Activated T-cell treated with anti-CD3 and anti-CD28 coated beads, Interleukin-2, amount 50 U/mL, for 72 hours (primary cell): ENCODE results near the gene P3H3. TPM values are rescaled to one million over a fixed set of nuclear protein-coding genes. Genes with fewer than 3 reads are reported as not detected.

ENCODE experiments used
- ATAC-seq, 2 donors: fragments of 150-1000 bp; cut with Tn5 transposase; replicated peaks in 1 of 2; 2 replicates each; pipeline ENCODE4 v1.10.0; 2021; ENCODE audit warnings: moderate library complexity in 2 of 2, mild to moderate bottlenecking in 1 of 2
- DNase-seq, 2 donors: peaks; one replicate each; pipeline ENCODE4 v3.0.0; 2021 to 2022; ENCODE audit warnings: mixed read lengths in 1 of 2
- H3K27ac Mint-ChIP-seq: one replicate; pipeline ENCODE4 v1.8.0; 2022; ENCODE audit warnings: mild to moderate bottlenecking, moderate library complexity, mixed read lengths
- H3K27me3 Mint-ChIP-seq: one replicate; pipeline ENCODE4 v1.8.0; 2022; ENCODE audit warnings: low read depth, mixed read lengths
- H3K36me3 Mint-ChIP-seq, 2 donors: one replicate each; pipeline ENCODE4 v1.8.0; 2022; ENCODE audit warnings: mixed read lengths in 2 of 2, mild to moderate bottlenecking in 1 of 2; ENCODE audit not compliant: insufficient read depth in 2 of 2
- H3K4me1 Mint-ChIP-seq: one replicate; pipeline ENCODE4 v1.8.0; 2022; ENCODE audit warnings: low read depth, mixed read lengths
- H3K4me3 Mint-ChIP-seq, 2 donors: one replicate each; pipeline ENCODE4 v1.8.0; 2022; ENCODE audit warnings: mild to moderate bottlenecking in 2 of 2, mixed read lengths in 2 of 2, moderate library complexity in 2 of 2
- H3K9me3 Mint-ChIP-seq, 2 donors: one replicate each; pipeline ENCODE4 v1.8.0; 2022; ENCODE audit warnings: mixed read lengths in 2 of 2
- total RNA-seq, 2 donors: library from RNA; stranded (reverse); gene quantifications; one replicate each; pipeline ENCODE4 v1.2.3, GENCODE V29; 2022

The P3H3 gene
- total RNA-seq, 2 donors from 2014 or later: 2.2 to 2.6 TPM

- H3K9me3 Mint-ChIP-seq: no peaks in the 10 kb centered on the region
- H3K27ac Mint-ChIP-seq: peak overlapping the region; percentile 94
- ATAC-seq (no peak), DNase-seq (no peak)
- peaks cover 81% of the 10 kb centered on the region for H3K4me1 Mint-ChIP-seq
- H3K36me3 Mint-ChIP-seq: peaks cover 5 to 6% of the 10 kb centered on the region in 2 donors
- no peaks in the 10 kb centered on the region for H3K27me3 Mint-ChIP-seq
- H3K4me3 Mint-ChIP-seq: peak overlapping the region in 1 of 2 donors; percentile 90
Observed at GRCh38 chr12:6787309-6787708, 40.9 kb upstream of the P3H3 start.

- Mint-ChIP-seq H3K27me3 (no peaks in the 10 kb centered on the region), H3K4me1 (peaks cover 80% of the 10 kb centered on the region), H3K4me3 (peak within 1 kb of the TSS; percentile 87 to 98), H3K9me3 (no peaks in the 10 kb centered on the region), H3K36me3 (peaks cover 6 to 11% of the 10 kb centered on the region in 2 donors), H3K27ac (peak within 1 kb of the TSS; percentile 87)
- peak; percentile 71 to 75 for ATAC-seq
- peak; percentile 71 to 78 for DNase-seq
Observed at GRCh38 chr12:6788972-6789924, 39.0 kb upstream of the P3H3 start, which contains the start of gene CD4. Gene CD4 (plus strand): TSS chr12:6789528. CDS start chr12:6800139, 10,611 bp downstream.

DNA sequence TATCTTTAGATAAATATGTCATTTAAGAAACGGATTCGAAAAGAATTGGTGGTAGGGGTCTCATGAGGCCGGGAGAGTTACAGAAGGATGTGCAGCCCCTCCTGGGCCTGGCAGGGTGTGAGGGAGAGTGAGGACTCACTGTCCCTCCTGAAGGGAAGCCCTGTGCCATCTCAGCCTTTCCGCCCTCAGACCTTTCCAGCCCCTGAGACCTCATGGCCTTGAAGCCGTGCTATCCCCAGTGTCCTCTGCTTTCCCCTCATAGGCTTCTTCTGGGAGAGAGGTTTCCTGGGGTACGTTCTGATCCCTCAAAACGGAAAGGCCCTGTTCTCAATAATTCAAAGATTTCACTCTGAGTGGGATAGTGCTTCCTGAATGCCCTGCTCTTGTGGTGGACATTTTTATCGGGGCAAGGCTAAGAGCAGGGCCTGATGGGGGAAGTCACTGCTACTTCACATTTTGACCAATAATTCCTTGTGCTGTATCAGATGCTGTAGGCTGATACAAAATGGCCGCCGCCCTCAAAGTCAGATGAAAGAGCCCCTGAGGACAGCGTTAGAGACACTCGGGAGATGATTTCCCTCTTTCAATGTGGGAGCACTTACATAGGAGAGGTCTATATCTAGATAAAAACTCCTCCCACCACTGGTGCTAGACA is 37.6 kb upstream of the P3H3 start:
- Mint-ChIP-seq H3K27me3 (no peaks in the 10 kb centered on the region), H3K9me3 (no peaks in the 10 kb centered on the region), H3K27ac (peak overlapping the region; percentile 85), H3K36me3 (peaks cover 8 to 15% of the 10 kb centered on the region in 2 donors), H3K4me1 (peaks cover 75% of the 10 kb centered on the region), H3K4me3 (peak overlapping the region; percentile 87 to 98)
- DNase-seq: no peak
- ATAC-seq: peak; percentile 51 to 54

DNA sequence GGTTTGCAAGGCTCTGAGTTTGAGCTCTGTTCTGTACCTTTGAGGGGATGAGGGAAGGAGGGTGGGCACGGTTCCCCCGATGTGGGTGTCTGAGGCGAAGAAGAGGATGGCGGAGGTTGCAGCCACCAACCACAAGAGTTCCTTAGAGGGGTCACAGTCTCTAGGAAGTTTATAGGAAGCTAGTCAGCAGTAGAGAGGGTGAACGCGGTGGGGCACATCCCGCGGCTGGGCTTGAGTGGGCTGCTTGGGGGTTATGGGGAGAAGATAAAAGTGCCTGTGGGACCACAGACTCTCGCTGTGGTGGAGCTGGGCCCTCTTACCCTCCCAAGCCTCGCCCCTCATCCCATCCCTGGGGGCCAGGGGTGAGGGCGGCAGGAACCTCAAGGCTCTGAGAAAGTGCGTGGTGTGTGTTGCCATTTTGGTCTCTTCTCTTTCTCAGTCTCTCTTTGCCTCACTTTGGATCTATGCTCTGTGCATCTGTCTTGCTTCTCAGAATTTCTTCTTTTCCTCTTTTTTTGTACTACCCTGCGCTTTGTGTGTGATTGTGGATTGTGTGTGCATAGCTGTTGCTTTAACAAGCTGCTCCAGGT is 36.2 kb upstream of the P3H3 start:
- Mint-ChIP-seq H3K36me3 (peaks cover 8 to 15% of the 10 kb centered on the region in 2 donors), H3K4me3 (peak overlapping the region; percentile 87 to 98)

DNA sequence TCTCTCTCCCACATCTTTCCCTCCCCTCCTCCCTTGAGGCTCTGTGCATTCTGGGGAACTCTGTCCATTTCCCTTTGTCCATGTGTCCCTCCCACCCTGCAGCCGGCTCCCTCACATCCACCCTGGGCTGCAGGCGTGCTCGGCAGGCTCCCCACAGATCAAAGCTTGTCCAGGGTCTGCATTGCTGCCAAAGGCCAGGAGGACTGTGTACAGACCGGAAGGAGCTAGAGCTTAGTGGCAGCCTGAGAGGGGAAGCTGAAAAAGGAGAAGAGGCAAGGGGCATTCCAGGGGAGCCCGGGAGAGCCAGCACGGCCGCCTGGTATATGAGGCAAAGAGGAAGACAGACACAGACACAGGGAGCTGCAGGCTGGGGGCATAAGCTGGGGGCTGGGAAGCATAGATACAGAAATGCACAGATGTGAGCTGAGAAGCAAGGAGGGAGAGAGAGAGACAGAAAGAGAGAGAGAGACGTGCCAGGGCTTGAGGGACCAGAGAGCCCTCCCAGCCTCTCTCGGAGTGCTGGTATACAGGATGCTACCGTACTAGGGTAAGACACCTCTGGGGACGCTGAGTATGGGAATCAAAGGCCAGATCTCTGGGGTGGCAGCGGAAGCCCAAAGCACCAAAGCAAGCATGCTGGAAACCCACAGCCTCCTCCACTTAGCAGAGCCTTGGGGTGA is 35.5 kb upstream of the P3H3 start:
- Mint-ChIP-seq H3K9me3 (no peaks in the 10 kb centered on the region), H3K27me3 (no peaks in the 10 kb centered on the region), H3K36me3 (peaks cover 8 to 15% of the 10 kb centered on the region in 2 donors)

More for the DNA sequence above, 36.2 kb upstream of the P3H3 start:
- DNase-seq (no peak), ATAC-seq (peak; percentile 14 to 15)
- H3K27ac Mint-ChIP-seq: peak overlapping the region; percentile 92
- H3K27me3 Mint-ChIP-seq: no peaks in the 10 kb centered on the region
- peaks cover 68% of the 10 kb centered on the region for H3K4me1 Mint-ChIP-seq
- H3K9me3 Mint-ChIP-seq: no peaks in the 10 kb centered on the region

DNA sequence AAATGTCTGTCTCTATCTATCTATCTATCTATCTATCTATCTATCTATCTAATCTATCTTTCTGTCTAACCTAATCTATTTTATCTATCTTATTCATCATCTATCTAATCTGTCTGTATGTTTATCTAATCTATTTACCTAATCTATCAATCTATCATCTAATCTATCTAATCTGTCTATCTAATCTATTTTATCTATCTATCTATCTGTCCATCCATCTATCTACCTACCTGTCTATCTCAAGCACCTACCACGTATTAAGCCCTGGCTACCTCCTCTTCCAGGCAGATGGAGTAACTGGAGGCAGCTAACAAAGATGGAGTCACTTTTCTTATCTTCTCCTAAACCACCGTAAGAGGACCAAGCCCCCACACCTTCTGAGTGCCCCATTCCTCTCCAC is 33.1 kb upstream of the P3H3 start:
- Mint-ChIP-seq H3K4me3 (peak overlapping the region in 1 of 2 donors; percentile 31), H3K27ac (peak overlapping the region; percentile 92), H3K27me3 (no peaks in the 10 kb centered on the region), H3K36me3 (peaks cover 5 to 11% of the 10 kb centered on the region in 2 donors), H3K9me3 (no peaks in the 10 kb centered on the region), H3K4me1 (peaks cover 62% of the 10 kb centered on the region)
- ATAC-seq (no peak), DNase-seq (no peak)

More for the DNA sequence above, 35.5 kb upstream of the P3H3 start:
- ATAC-seq (peak; percentile 42 to 47), DNase-seq (no peak)
- H3K27ac Mint-ChIP-seq: peak overlapping the region; percentile 52
- peaks cover 66% of the 10 kb centered on the region for H3K4me1 Mint-ChIP-seq
- peak overlapping the region; percentile 87 to 98 for H3K4me3 Mint-ChIP-seq

DNA sequence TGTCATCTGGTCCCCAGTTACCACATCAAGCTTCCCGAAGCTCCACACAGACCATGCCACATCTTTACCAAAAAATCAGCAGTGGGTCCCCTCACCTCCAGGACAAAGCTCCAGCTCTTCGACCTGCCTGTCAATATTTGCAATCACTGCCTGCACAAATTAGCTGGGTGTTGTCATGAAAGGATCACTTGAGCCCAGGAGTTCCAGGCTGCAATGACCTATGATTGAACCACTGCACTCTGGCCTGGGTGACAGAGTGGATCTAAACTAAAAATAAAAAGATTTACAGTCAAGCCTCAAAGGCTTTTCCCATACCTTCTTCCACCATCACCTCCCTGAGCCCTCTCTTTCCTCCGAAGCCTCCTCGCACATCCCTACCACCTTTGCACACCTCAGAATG is 31.6 kb upstream of the P3H3 start:
- DNase-seq (no peak), ATAC-seq (no peak)
- no peaks in the 10 kb centered on the region for H3K9me3 Mint-ChIP-seq
- H3K27me3 Mint-ChIP-seq: no peaks in the 10 kb centered on the region
- H3K27ac Mint-ChIP-seq: no peak overlapping the region
- H3K4me3 Mint-ChIP-seq: no peak overlapping the region
- H3K36me3 Mint-ChIP-seq: peaks cover 2 to 11% of the 10 kb centered on the region in 2 donors
- peaks cover 61% of the 10 kb centered on the region for H3K4me1 Mint-ChIP-seq

DNA sequence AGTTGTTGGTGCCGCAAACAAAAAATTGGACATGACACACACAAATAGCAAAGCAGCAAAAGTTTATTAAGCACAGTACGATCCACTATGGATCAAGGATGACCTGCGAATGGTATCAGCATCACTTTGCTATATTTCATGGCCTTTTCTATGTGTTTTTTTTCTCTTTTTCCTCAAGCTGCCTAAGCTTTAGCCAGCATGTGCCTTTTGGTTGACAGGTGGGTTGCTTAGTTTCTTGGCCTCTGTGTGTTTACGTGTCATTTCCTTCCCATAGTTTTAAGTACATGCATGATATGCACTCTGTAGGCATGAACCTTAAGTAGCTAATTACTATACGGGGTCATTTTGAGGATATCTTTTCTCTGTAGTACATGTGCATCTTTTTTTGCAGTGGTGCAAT is 29.1 kb upstream of the P3H3 start:
- peaks cover 35% of the 10 kb centered on the region for H3K4me1 Mint-ChIP-seq
- H3K9me3 Mint-ChIP-seq: no peaks in the 10 kb centered on the region
- H3K27me3 Mint-ChIP-seq: no peaks in the 10 kb centered on the region
- no peak overlapping the region for H3K27ac Mint-ChIP-seq
- H3K4me3 Mint-ChIP-seq: no peak overlapping the region
- DNase-seq: no peak
- peaks cover 2 to 17% of the 10 kb centered on the region in 2 donors for H3K36me3 Mint-ChIP-seq
- ATAC-seq: no peak

DNA sequence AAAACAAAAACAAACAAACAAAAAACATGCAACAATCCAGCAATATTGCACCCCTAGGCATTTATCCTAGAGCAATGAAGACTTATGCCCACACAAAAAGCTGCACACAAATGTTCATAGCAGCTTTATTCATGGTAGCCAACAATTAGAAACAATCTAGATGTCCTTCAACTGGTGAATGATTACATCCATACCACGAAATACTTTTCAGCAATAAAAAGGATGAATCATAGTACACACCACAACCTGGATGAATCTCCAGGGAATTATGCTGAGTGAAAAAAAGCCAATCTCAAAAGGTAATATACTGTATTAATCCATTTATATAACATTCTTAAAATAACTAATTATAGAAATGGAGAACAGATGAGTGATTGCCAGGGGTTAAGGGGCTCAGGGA is 21.0 kb upstream of the P3H3 start:
- no peaks in the 10 kb centered on the region for H3K9me3 Mint-ChIP-seq
- no peak overlapping the region for H3K4me3 Mint-ChIP-seq
- H3K4me1 Mint-ChIP-seq: peaks cover 19% of the 10 kb centered on the region
- ATAC-seq: no peak
- peaks cover 5 to 22% of the 10 kb centered on the region in 2 donors for H3K36me3 Mint-ChIP-seq
- H3K27ac Mint-ChIP-seq: no peak overlapping the region
- DNase-seq: no peak
- H3K27me3 Mint-ChIP-seq: no peaks in the 10 kb centered on the region

- Mint-ChIP-seq H3K27ac (no peak overlapping the region), H3K36me3 (peaks cover 5 to 12% of the 10 kb centered on the region in 2 donors), H3K27me3 (no peaks in the 10 kb centered on the region), H3K9me3 (no peaks in the 10 kb centered on the region), H3K4me3 (no peak overlapping the region), H3K4me1 (peaks cover 21% of the 10 kb centered on the region)
- no peak for ATAC-seq
- no peak for DNase-seq
Observed at GRCh38 chr12:6809056-6809455, 19.2 kb upstream of the P3H3 start.

DNA sequence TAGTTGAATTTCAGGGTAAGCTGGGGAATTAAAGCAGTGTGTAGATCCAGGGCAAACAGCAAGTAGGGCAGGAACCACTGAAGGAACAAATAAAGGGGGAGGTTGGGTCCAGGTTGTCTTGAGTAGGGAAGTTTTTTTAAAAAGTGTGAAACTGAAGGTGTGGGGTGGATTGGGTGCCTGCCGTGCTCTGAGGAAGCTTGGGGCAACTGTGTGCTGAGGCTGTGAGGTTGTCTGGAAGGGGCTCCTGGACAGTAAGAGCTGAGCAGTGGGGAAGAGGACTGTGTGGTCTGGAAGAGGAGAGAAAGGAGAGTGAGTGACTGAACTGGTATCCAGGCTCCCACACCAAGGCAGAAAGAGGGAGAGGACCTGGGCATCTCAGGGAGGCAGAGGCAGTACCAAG is 17.4 kb upstream of the P3H3 start:
- Mint-ChIP-seq H3K27ac (peak overlapping the region; percentile 8), H3K4me3 (peak overlapping the region; percentile 0 to 12), H3K4me1 (peaks cover 21% of the 10 kb centered on the region), H3K9me3 (no peaks in the 10 kb centered on the region), H3K27me3 (no peaks in the 10 kb centered on the region), H3K36me3 (peaks cover 3 to 5% of the 10 kb centered on the region in 2 donors)
- no peak for DNase-seq
- ATAC-seq: no peak

GRCh38 chr12:6813363-6813762 is 14.8 kb upstream of the P3H3 start:
- no peak overlapping the region for H3K4me3 Mint-ChIP-seq
- H3K36me3 Mint-ChIP-seq: peaks cover 9 to 10% of the 10 kb centered on the region in 2 donors
- peaks cover 21% of the 10 kb centered on the region for H3K4me1 Mint-ChIP-seq
- H3K27me3 Mint-ChIP-seq: no peaks in the 10 kb centered on the region
- no peaks in the 10 kb centered on the region for H3K9me3 Mint-ChIP-seq
- no peak overlapping the region for H3K27ac Mint-ChIP-seq
- ATAC-seq (no peak), DNase-seq (no peak)
